H1 (cell line): ENCODE measurements around the gene FRMD3.

ENCODE experiments used
- POLR2A ChIP-seq, 2 experiments: IDR thresholded peaks; 1 replicate in 1 of 2; 2 replicates in 1 of 2; pipeline ENCODE4 v1.6.1; 2011; ENCODE audit warnings: low read depth in 2 of 2, low read length in 2 of 2, mild to moderate bottlenecking in 2 of 2; ENCODE audit errors: control extremely low read depth in 1 of 2
- SIX5 ChIP-seq: IDR thresholded peaks from 2 replicates; pipeline ENCODE4 v1.6.1; 2011; ENCODE audit warnings: mild to moderate bottlenecking, low read depth, low read length
- TF ChIP-seq, protein P1 (sequence below): IDR thresholded peaks from 2 replicates; pipeline ENCODE4 v1.6.1; 2011; ENCODE audit warnings: low read length, improper control_type of control experiment

DNA sequence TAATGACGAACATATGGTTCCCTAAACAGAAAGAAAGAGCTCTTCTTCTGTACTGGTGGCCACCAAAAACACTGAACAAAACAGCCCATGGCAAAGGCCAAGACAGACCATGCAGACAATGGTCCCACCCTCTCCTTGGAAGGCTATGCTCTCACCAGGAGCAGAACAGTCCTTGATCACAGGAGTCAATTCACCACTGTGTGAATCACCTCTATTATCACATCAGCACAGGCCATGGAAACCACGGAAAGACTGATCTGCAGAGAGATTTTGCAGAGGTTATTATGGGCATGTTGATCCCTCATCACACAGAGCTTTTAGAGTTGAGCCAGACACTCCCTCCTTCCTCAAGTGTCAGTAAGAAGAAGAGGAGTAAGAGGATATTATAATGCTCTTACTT lies 341.3 kb downstream of the FRMD3 start:
- TF ChIP-seq SIX5, result no peak
- TF ChIP-seq, protein P1, sequence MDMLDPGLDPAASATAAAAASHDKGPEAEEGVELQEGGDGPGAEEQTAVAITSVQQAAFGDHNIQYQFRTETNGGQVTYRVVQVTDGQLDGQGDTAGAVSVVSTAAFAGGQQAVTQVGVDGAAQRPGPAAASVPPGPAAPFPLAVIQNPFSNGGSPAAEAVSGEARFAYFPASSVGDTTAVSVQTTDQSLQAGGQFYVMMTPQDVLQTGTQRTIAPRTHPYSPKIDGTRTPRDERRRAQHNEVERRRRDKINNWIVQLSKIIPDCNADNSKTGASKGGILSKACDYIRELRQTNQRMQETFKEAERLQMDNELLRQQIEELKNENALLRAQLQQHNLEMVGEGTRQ, result no peak
- no peak for TF ChIP-seq POLR2A (IDR thresholded peaks at IDR 0.05; ENCODE audit: control extremely low read depth in 1 of 2, low read depth in 2 of 2, low read length in 2 of 2)
